ENCODE data around the gene TRAPPC13. TPM values are rescaled to one million over a fixed set of nuclear protein-coding genes. Genes with fewer than 3 reads are reported as not detected.

TRAPPC13 gene
- total and polyA plus RNA-seq, 2 of the 13 experiments (the other 11 are each of a cell fraction or from before 2014, with no cell fraction given), result 8.4 to 19.6 TPM

DNA sequence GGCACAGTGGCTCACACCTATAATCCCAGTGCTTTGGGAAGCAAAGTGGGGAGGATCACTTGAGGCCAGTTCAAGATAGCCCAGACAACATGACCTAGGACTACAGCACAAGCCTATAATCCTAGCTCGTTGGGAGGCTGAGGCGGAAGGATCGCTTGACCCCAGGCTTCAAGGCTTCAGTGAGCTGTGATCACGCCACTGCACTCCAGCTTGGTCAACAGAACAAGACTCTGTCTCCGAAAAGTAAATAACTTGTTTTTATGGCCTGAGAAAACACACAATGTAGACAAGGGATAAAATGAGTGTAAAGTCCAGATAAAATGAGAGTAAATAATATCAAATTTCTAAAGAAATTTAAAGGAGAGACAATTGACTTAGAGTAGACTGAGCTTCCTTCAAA lies 26.3 kb downstream of the TRAPPC13 start (continued):
- TF ChIP-seq ZNF124 (CRISPR knock-in tag; IDR thresholded peaks at IDR 0.05) (no peak), ARID2 (CRISPR knock-in tag; IDR thresholded peaks at IDR 0.05; ENCODE audit: borderline replicate concordance) (no peak), ZNF362 (CRISPR knock-in tag; IDR thresholded peaks at IDR 0.05; ENCODE audit: borderline replicate concordance) (no peak; the same call in 1 of the 2 replicates), RNF2 (conservative IDR thresholded peaks at IDR 0.05; ENCODE audit: low read depth) (no peak), ZNF615 (CRISPR knock-in tag; IDR thresholded peaks at IDR 0.05; ENCODE audit: borderline replicate concordance) (no peak), NRL (CRISPR knock-in tag; IDR thresholded peaks at IDR 0.05; ENCODE audit: borderline replicate concordance) (no peak), MAZ (IDR thresholded peaks at IDR 0.05; ENCODE audit: borderline replicate concordance, low read depth, low read length) (no peak), MAZ (CRISPR knock-in tag; IDR thresholded peaks at IDR 0.05; ENCODE audit: low read depth) (no peak), ESRRA (CRISPR knock-in tag; IDR thresholded peaks at IDR 0.05; ENCODE audit: low read depth) (no peak), ZMAT3 (CRISPR knock-in tag; conservative IDR thresholded peaks at IDR 0.05) (no peak), KAT2B (IDR thresholded peaks at IDR 0.05; ENCODE audit: borderline replicate concordance, low read depth, low read length) (no peak), REL (CRISPR knock-in tag; conservative IDR thresholded peaks at IDR 0.05) (no peak), SSRP1 (CRISPR knock-in tag; IDR thresholded peaks at IDR 0.05) (no peak), CEBPG (CRISPR knock-in tag; IDR thresholded peaks at IDR 0.05) (no peak), ZSCAN29 (CRISPR knock-in tag; conservative IDR thresholded peaks at IDR 0.05) (no peak), MAX (IDR thresholded peaks at IDR 0.05) (no peak), SRSF9 (IDR thresholded peaks at IDR 0.05; ENCODE audit: borderline replicate concordance, insufficient read depth, low read depth, low read length, poor library complexity, severe bottlenecking) (no peak), MEIS1 (CRISPR knock-in tag; IDR thresholded peaks at IDR 0.05; ENCODE audit: borderline replicate concordance) (no peak), ZNF569 (CRISPR knock-in tag; IDR thresholded peaks at IDR 0.05; ENCODE audit: borderline replicate concordance) (no peak), GABPB1 (CRISPR knock-in tag; IDR thresholded peaks at IDR 0.05) (0 out of 2 replicates have a peak, but pooled peaks have one; percentile 29), TRIM24 (CRISPR knock-in tag; IDR thresholded peaks at IDR 0.05) (no peak), KMT2B (CRISPR knock-in tag; IDR thresholded peaks at IDR 0.05) (no peak), FOXA1 (IDR thresholded peaks at IDR 0.05) (peak; percentile 77), FOXA1 (CRISPR knock-in tag; IDR thresholded peaks at IDR 0.05) (peak; percentile 72)
- TF ChIP-seq, protein P1, sequence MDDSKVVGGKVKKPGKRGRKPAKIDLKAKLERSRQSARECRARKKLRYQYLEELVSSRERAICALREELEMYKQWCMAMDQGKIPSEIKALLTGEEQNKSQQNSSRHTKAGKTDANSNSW (CRISPR knock-in tag; IDR thresholded peaks at IDR 0.05; ENCODE audit: borderline replicate concordance), result no peak
- TF ChIP-seq, protein P2, sequence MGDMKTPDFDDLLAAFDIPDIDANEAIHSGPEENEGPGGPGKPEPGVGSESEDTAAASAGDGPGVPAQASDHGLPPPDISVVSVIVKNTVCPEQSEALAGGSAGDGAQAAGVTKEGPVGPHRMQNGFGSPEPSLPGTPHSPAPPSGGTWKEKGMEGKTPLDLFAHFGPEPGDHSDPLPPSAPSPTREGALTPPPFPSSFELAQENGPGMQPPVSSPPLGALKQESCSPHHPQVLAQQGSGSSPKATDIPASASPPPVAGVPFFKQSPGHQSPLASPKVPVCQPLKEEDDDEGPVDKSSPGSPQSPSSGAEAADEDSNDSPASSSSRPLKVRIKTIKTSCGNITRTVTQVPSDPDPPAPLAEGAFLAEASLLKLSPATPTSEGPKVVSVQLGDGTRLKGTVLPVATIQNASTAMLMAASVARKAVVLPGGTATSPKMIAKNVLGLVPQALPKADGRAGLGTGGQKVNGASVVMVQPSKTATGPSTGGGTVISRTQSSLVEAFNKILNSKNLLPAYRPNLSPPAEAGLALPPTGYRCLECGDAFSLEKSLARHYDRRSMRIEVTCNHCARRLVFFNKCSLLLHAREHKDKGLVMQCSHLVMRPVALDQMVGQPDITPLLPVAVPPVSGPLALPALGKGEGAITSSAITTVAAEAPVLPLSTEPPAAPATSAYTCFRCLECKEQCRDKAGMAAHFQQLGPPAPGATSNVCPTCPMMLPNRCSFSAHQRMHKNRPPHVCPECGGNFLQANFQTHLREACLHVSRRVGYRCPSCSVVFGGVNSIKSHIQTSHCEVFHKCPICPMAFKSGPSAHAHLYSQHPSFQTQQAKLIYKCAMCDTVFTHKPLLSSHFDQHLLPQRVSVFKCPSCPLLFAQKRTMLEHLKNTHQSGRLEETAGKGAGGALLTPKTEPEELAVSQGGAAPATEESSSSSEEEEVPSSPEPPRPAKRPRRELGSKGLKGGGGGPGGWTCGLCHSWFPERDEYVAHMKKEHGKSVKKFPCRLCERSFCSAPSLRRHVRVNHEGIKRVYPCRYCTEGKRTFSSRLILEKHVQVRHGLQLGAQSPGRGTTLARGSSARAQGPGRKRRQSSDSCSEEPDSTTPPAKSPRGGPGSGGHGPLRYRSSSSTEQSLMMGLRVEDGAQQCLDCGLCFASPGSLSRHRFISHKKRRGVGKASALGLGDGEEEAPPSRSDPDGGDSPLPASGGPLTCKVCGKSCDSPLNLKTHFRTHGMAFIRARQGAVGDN (CRISPR knock-in tag; IDR thresholded peaks at IDR 0.05), result no peak; the same call in 1 of the 2 replicates
- TF ChIP-seq, protein P3, sequence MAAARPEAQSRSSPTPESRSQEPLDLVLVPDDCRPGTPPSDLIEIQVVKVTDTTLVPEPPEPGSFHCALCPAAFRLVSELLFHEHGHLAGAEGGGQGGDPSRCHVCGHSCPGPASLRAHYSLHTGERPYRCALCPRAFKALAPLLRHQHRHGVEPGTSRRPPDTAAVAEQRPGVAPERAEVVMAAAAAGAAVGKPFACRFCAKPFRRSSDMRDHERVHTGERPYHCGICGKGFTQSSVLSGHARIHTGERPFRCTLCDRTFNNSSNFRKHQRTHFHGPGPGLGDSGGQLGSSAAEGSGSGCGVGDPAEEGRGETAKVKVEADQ (CRISPR knock-in tag; IDR thresholded peaks at IDR 0.05; ENCODE audit: borderline replicate concordance), result no peak
